SK-N-SH (cell line): ENCODE results near the gene ATP6V1F. TPM values are rescaled to one million over a fixed set of nuclear protein-coding genes. Genes with fewer than 3 reads are reported as not detected.

Experiments used
- CTCF ChIA-PET: fragments of 300-600, 350-600 bp; formaldehyde crosslinking; extraction: SDS; loops from one replicate; lab custom pipeline; 2021; lab: Yijun Ruan, JAX
- POLR2A ChIA-PET: fragments of 350-600 bp; sonication (Branson Sonifier 250); formaldehyde crosslinking; extraction: SDS; loops from one replicate; lab custom pipeline; 2020; ENCODE audit warnings: antibody characterized with exemption, inconsistent platforms; lab: Yijun Ruan, JAX
- DNase-seq: peaks from one replicate; pipeline ENCODE4 v3.0.0; 2012
- H2AFZ ChIP-seq: fragments of 200-600 bp; sonication (generic); 2 replicates; pipeline ENCODE4 v1.8.1; 2016; ENCODE audit warnings: antibody characterized with exemption, mild to moderate bottlenecking, low read depth
- H3F3A ChIP-seq: fragments of 200-600 bp; sonication (generic); replicated peaks from 2 replicates; pipeline ENCODE3; 2016; ENCODE audit warnings: antibody characterized with exemption, mild to moderate bottlenecking; ENCODE audit not compliant: insufficient read depth
- H3K27ac ChIP-seq, 2 experiments: fragments of 200-500 bp in 1 of 2; fragments of 200-600 bp in 1 of 2; sonication (Bioruptor generic) in 1 of 2; sonication (generic), shearing (Covaris generic) in 1 of 2; 2 replicates each; pipeline versions ENCODE4 v1.5.1 to v1.6.1; 2014 to 2016; ENCODE audit warnings: low read depth in 2 of 2, inconsistent platforms in 1 of 2, low read length in 1 of 2, mild to moderate bottlenecking in 1 of 2, mixed read lengths in 1 of 2
- H3K27me3 ChIP-seq: fragments of 200-600 bp; sonication (generic), shearing (Covaris generic); 2 replicates; pipeline ENCODE4 v1.6.1; 2016; ENCODE audit warnings: mixed run types; ENCODE audit not compliant: insufficient read depth
- H3K36me3 ChIP-seq, 2 experiments: fragments of 200-500 bp in 1 of 2; fragments of 200-600 bp in 1 of 2; sonication (Bioruptor generic) in 1 of 2; sonication (generic) in 1 of 2; replicated peaks in 1 of 2; 2 replicates each; pipeline versions ENCODE3 to v1.5.1; 2014 to 2016; ENCODE audit warnings: low read length in 1 of 2, mild to moderate bottlenecking in 1 of 2; ENCODE audit not compliant: insufficient read depth in 2 of 2, control insufficient read depth in 1 of 2
- H3K4me1 ChIP-seq, 2 experiments: fragments of 200-500 bp in 1 of 2; fragments of 200-600 bp in 1 of 2; sonication (Bioruptor generic) in 1 of 2; sonication (generic), shearing (Covaris generic) in 1 of 2; 2 replicates each; pipeline versions ENCODE4 v1.5.1 to v1.6.1; 2014 to 2016; ENCODE audit warnings: low read depth in 1 of 2, low read length in 1 of 2, mixed run types in 1 of 2; ENCODE audit not compliant: insufficient read depth in 2 of 2, control insufficient read depth in 1 of 2
- H3K4me2 ChIP-seq: fragments of 200-600 bp; sonication (generic), shearing (Covaris generic); 2 replicates; pipeline ENCODE4 v1.6.1; 2017; ENCODE audit warnings: mixed run types
- H3K4me3 ChIP-seq, 2 experiments: fragments of 200-500 bp in 1 of 2; fragments of 200-600 bp in 1 of 2; sonication (Bioruptor generic) in 1 of 2; sonication (generic), shearing (Covaris generic) in 1 of 2; 2 replicates each; pipeline versions ENCODE4 v1.5.1 to v1.8.1; 2014 to 2016; ENCODE audit warnings: low read depth in 2 of 2, inconsistent platforms in 1 of 2, low read length in 1 of 2, mild to moderate bottlenecking in 1 of 2, mixed read lengths in 1 of 2, moderate library complexity in 1 of 2
- H3K79me2 ChIP-seq: fragments of 200-600 bp; sonication (generic); 2 replicates; pipeline ENCODE4 v1.8.1; 2017; ENCODE audit warnings: mild to moderate bottlenecking; ENCODE audit not compliant: insufficient read depth
- H3K9ac ChIP-seq: fragments of 200-600 bp; sonication (generic); 2 replicates; pipeline ENCODE4 v1.6.1; 2017; ENCODE audit warnings: mixed run types
- H3K9me2 ChIP-seq: fragments of 200-600 bp; sonication (generic); 2 replicates; pipeline ENCODE4 v1.6.1; 2017; ENCODE audit warnings: mixed run types
- H3K9me3 ChIP-seq: fragments of 200-600 bp; sonication (generic); 2 replicates; pipeline ENCODE4 v1.6.1; 2017; ENCODE audit warnings: mixed run types, mild to moderate bottlenecking, moderate library complexity
- H4K20me1 ChIP-seq: fragments of 200-600 bp; sonication (generic); 2 replicates; pipeline ENCODE4 v1.6.1; 2017; ENCODE audit warnings: mild to moderate bottlenecking, mixed run types; ENCODE audit not compliant: insufficient read depth
- CTCF ChIP-seq: fragments of 200-600 bp; sonication (generic); IDR thresholded peaks from 2 replicates; pipeline ENCODE4 v1.6.1; 2017; ENCODE audit warnings: antibody characterized with exemption, mild to moderate bottlenecking, moderate library complexity
- ELF1 ChIP-seq: IDR thresholded peaks from 2 replicates; pipeline ENCODE4 v1.4.0; 2012
- EZH2phosphoT487 ChIP-seq: fragments of 200-600 bp; sonication (generic); IDR thresholded peaks from 2 replicates; pipeline ENCODE4 v1.6.1; 2017; ENCODE audit warnings: low read depth, mixed run types, mild to moderate bottlenecking, antibody characterized with exemption, moderate library complexity, borderline replicate concordance
- FOXJ3 ChIP-seq: sonication (generic); formaldehyde crosslinking; IDR thresholded peaks from 2 replicates; pipeline ENCODE4 v1.5.1; 2020; ENCODE audit warnings: mild to moderate bottlenecking, missing genetic modification reagents
- GABPA ChIP-seq: IDR thresholded peaks from 2 replicates; pipeline ENCODE4 v1.4.0; 2012; ENCODE audit warnings: low read depth, mild to moderate bottlenecking
- NFIC ChIP-seq: IDR thresholded peaks from 2 replicates; pipeline ENCODE4 v1.4.0; 2012; ENCODE audit warnings: borderline replicate concordance
- RCOR1 ChIP-seq: fragments of 150-350 bp; IDR thresholded peaks from 2 replicates; pipeline ENCODE4 v1.6.1; 2017; ENCODE audit warnings: antibody characterized with exemption, low read length
- SIN3A ChIP-seq: IDR thresholded peaks from 2 replicates; pipeline ENCODE4 v1.6.1; 2012; ENCODE audit warnings: low read depth, mild to moderate bottlenecking, low read length, moderate library complexity, borderline replicate concordance
- USF1 ChIP-seq: IDR thresholded peaks from 2 replicates; pipeline ENCODE4 v1.4.0; 2012; ENCODE audit warnings: low read depth, borderline replicate concordance
- YY1 ChIP-seq: IDR thresholded peaks from 2 replicates; pipeline ENCODE4 v1.4.0; 2012; ENCODE audit warnings: low read depth, mild to moderate bottlenecking
- WGBS: methylation state at CpG from one replicate; pipeline ENCODE4 v1.1.6; 2017; ENCODE audit warnings: low lambda C conversion rate; 5-methylcytosine and 5-hydroxymethylcytosine counted together
- polyA plus RNA-seq, 3 experiments: library from polyadenylated mRNA; depleted of rRNA; stranded (reverse); fragments of >200 nt; gene quantifications; 2 replicates each; pipeline ENCODE4 v1.2.3, GENCODE V29; 2012
- TF ChIP-seq, protein P1 (sequence below): fragments of 150-350 bp; IDR thresholded peaks from 2 replicates; pipeline ENCODE4 v1.6.1; 2017; ENCODE audit warnings: antibody characterized with exemption, low read length, low read depth, borderline replicate concordance

The ATP6V1F gene
- polyA plus RNA-seq, 1 of the 3 experiments (the other 2 are of a cell fraction): 495 TPM

- Histone ChIP-seq H3K9me2 (no peaks in the 10 kb centered on the region), H3K4me1 (no peaks in the 10 kb centered on the region), H3K27me3 (no peaks in the 10 kb centered on the region), H3K9me3 (no peaks in the 10 kb centered on the region)
- 94% methylated on average over 37 of the region's 38 CpGs for WGBS
- no peak for DNase-seq
- POLR2A ChIA-PET: interaction anchor here (0.5 kb wide), 1 partner anchor 140 kb away, joined by 3 read pairs; no protein-coding TSS in a partner anchor
- TF ChIP-seq EZH2phosphoT487: no peak
- TF ChIP-seq CTCF: no peak
- TF ChIP-seq FOXJ3 (CRISPR knock-in tag): no peak
- TF ChIP-seq, all 33 proteins: peak for 0
- H2AFZ ChIP-seq: no peak overlapping the region
- CTCF ChIA-PET: interaction anchor here (0.9 to 2.4 kb wide), 12 partner anchors 9 to 231 kb away, joined by 3 to 14 read pairs (median 4); no protein-coding TSS in a partner anchor
- H3K27ac ChIP-seq: no peak overlapping the region
- H3K36me3 ChIP-seq: peaks cover 77 to 95% of the 10 kb centered on the region in 2 experiments
- H3K9ac ChIP-seq: no peak overlapping the region
- H3K4me2 ChIP-seq: no peak overlapping the region
- no peak overlapping the region for H3K4me3 ChIP-seq
- peaks cover 20% of the 10 kb centered on the region; the same call in 1 of the 2 replicates for H3K79me2 ChIP-seq
- H3F3A ChIP-seq: peaks cover 7% of the 10 kb centered on the region
- peaks cover 68% of the 10 kb centered on the region for H4K20me1 ChIP-seq
These were observed 19.7 kb upstream of the ATP6V1F start for GRCh38 chr7:128842674-128843641.

DNA sequence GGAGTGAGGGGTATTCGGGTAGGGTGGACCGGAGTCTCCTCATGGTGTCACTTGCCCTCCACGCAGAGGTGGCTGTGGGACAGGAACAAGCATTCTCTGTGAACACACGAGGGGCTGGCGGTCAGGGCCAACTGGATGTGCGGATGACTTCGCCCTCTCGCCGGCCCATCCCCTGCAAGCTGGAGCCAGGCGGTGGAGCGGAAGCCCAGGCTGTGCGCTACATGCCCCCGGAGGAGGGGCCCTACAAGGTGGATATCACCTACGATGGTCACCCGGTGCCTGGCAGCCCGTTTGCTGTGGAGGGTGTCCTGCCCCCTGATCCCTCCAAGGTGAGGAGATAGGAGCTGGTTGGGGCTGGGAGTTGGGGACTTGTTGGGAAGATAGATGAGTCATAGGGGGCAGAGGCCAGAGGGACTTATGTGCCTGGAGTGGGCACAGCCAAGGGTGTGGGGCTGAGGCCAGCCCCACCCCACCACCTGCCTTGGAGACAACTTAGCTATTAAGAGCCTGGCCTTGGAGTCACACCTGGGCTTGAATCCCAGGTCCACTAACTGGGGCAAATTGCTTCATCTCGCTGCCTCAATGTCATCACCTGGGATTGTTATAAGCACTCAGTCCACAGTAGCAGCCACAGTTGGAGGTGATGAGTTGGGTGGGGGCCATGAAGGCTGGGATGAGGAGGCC lies 18.6 kb upstream of the ATP6V1F start:
- no peak overlapping the region for H2AFZ ChIP-seq
- no peaks in the 10 kb centered on the region for H3K27me3 ChIP-seq
- no peak overlapping the region for H3K9ac ChIP-seq
- H3K4me1 ChIP-seq: no peaks in the 10 kb centered on the region
- POLR2A ChIA-PET: no interaction called here
- TF ChIP-seq NFIC: no peak
- no peak for TF ChIP-seq USF1
- no peak for TF ChIP-seq RCOR1
- TF ChIP-seq SIN3A: no peak
- TF ChIP-seq ELF1: no peak
- TF ChIP-seq GABPA: no peak
- TF ChIP-seq, protein P1, sequence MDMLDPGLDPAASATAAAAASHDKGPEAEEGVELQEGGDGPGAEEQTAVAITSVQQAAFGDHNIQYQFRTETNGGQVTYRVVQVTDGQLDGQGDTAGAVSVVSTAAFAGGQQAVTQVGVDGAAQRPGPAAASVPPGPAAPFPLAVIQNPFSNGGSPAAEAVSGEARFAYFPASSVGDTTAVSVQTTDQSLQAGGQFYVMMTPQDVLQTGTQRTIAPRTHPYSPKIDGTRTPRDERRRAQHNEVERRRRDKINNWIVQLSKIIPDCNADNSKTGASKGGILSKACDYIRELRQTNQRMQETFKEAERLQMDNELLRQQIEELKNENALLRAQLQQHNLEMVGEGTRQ: no peak
- TF ChIP-seq EZH2phosphoT487: no peak
- TF ChIP-seq YY1: no peak
- peaks cover 7% of the 10 kb centered on the region for H3F3A ChIP-seq
- no peak overlapping the region for H3K4me3 ChIP-seq
- peaks cover 75 to 92% of the 10 kb centered on the region in 2 experiments for H3K36me3 ChIP-seq
- WGBS: 94% methylated on average over 17 of the region's 17 CpGs
- peaks cover 14% of the 10 kb centered on the region; the same call in 1 of the 2 replicates for H3K79me2 ChIP-seq
- peaks cover 63% of the 10 kb centered on the region for H4K20me1 ChIP-seq
- H3K9me3 ChIP-seq: no peaks in the 10 kb centered on the region
- no peak overlapping the region for H3K4me2 ChIP-seq
- CTCF ChIA-PET: interaction anchor here (1.4 kb wide), 1 partner anchor 11 kb away, joined by 4 read pairs; no protein-coding TSS in a partner anchor
- H3K9me2 ChIP-seq: no peaks in the 10 kb centered on the region
- no peak for DNase-seq
- H3K27ac ChIP-seq: no peak overlapping the region; a peak in 1 of 4 replicates
